ENCODE results near the gene PTPRR. TPM values are rescaled to one million over a fixed set of nuclear protein-coding genes. Genes with fewer than 3 reads are reported as not detected.

PTPRR gene
- total and polyA plus RNA-seq, 8 donors: 0.45 to 11.1 (median 3.9) TPM; not detected in 2

- H3K27me3 ChIP-seq: no peaks in the 10 kb centered on the region
- no peak overlapping the region for H3K27ac ChIP-seq
- no peaks in the 10 kb centered on the region for H3K36me3 ChIP-seq
- 84 to 92% (median 86%) methylated on average over 3 of the region's 3 CpGs for WGBS, 5 donors
- intact Hi-C loops (cut with DNase I; ENCODE audit: low total_unique reads): no loop called here
- TF ChIP-seq POLR2A (IDR thresholded peaks at IDR 0.05): no peak
- no peak for TF ChIP-seq EP300 (IDR thresholded peaks at IDR 0.05)
- no peak for TF ChIP-seq POLR2AphosphoS5 (IDR thresholded peaks at IDR 0.05)
- no peak for TF ChIP-seq CTCF (IDR thresholded peaks at IDR 0.05)
- no peak for DNase-seq
- no peak overlapping the region for H3K4me3 ChIP-seq
- H3K9me3 ChIP-seq: no peaks in the 10 kb centered on the region
- H3K4me1 ChIP-seq: no peaks in the 10 kb centered on the region
Observed at GRCh38 chr12:70628701-70629480, 291.6 kb downstream of the PTPRR start.

DNA sequence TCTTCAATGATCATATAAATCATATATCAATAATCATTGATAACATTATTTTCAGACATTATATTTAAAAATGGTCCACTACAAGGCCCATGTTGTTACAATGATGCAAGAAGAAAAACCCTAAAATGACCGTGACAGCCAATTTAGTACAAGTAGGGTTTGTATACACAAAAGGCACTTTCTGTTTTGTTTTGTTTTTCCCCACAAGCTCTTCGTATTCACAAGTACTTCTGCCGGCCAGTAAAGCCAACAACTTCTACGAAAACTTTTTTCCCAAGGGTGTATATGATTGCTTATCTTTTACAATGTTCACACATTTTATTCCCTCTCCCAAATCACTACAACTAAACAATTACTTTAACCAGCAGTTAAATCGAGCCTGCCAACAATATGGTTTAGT lies 292.9 kb downstream of the PTPRR start:
- H3K36me3 ChIP-seq: no peaks in the 10 kb centered on the region
- no peak for TF ChIP-seq CTCF (IDR thresholded peaks at IDR 0.05)
- no peak for TF ChIP-seq POLR2AphosphoS5 (IDR thresholded peaks at IDR 0.05)
- TF ChIP-seq EP300 (IDR thresholded peaks at IDR 0.05): no peak
- no peak for TF ChIP-seq POLR2A (IDR thresholded peaks at IDR 0.05)
- intact Hi-C loops (cut with DNase I; ENCODE audit: low total_unique reads): no loop called here
- no peaks in the 10 kb centered on the region for H3K27me3 ChIP-seq
- no peak for DNase-seq
- WGBS, 5 donors: 13 to 45% (median 23%) methylated on average over 5 of the region's 5 CpGs
- no peaks in the 10 kb centered on the region for H3K4me1 ChIP-seq
- no peak overlapping the region for H3K4me3 ChIP-seq
- H3K9me3 ChIP-seq: no peaks in the 10 kb centered on the region
- no peak overlapping the region for H3K27ac ChIP-seq

GRCh38 chr12:70626180-70626579 lies 294.4 kb downstream of the PTPRR start:
- Histone ChIP-seq H3K4me1 (no peaks in the 10 kb centered on the region), H3K9me3 (no peaks in the 10 kb centered on the region), H3K27me3 (no peaks in the 10 kb centered on the region), H3K4me3 (no peak overlapping the region), H3K27ac (no peak overlapping the region), H3K36me3 (no peaks in the 10 kb centered on the region)
- intact Hi-C loops (cut with DNase I; ENCODE audit: low total_unique reads): no loop called here
- TF ChIP-seq POLR2A (IDR thresholded peaks at IDR 0.05): no peak
- TF ChIP-seq CTCF (IDR thresholded peaks at IDR 0.05): no peak
- no peak for TF ChIP-seq EP300 (IDR thresholded peaks at IDR 0.05)
- TF ChIP-seq POLR2AphosphoS5 (IDR thresholded peaks at IDR 0.05): no peak
- no peak for DNase-seq
- WGBS, 5 donors: 87 to 98% (median 95%) methylated on average over 3 of the region's 3 CpGs

GRCh38 chr12:70619471-70620152 lies 300.9 kb downstream of the PTPRR start:
- TF ChIP-seq CTCF (IDR thresholded peaks at IDR 0.05) (no peak), POLR2AphosphoS5 (IDR thresholded peaks at IDR 0.05) (no peak), POLR2A (IDR thresholded peaks at IDR 0.05) (no peak), EP300 (IDR thresholded peaks at IDR 0.05) (no peak)
- Histone ChIP-seq H3K27ac (no peak overlapping the region), H3K9me3 (no peaks in the 10 kb centered on the region), H3K4me3 (no peak overlapping the region), H3K36me3 (no peaks in the 10 kb centered on the region), H3K4me1 (no peaks in the 10 kb centered on the region), H3K27me3 (peaks cover 0 to 3% (median 0%) of the 10 kb centered on the region in 3 donors)
- no peak for DNase-seq
- intact Hi-C loops (cut with DNase I; ENCODE audit: low total_unique reads): no loop called here
- WGBS, 5 donors: 78 to 84% (median 82%) methylated on average over 5 of the region's 5 CpGs

Data from stomach (tissue), 9 donors.